Neural progenitor cell (in vitro differentiated cells): ENCODE data around the gene SLC25A45. TPM values are rescaled to one million over a fixed set of nuclear protein-coding genes. Genes with fewer than 3 reads are reported as not detected.

Experiments used
- DNase-seq: peaks from one replicate; pipeline ENCODE4 v3.0.0-alpha.2; 2016; ENCODE audit warnings: low spot score
- H2AFZ ChIP-seq: fragments of 200-600 bp; sonication (generic); replicated peaks from 2 replicates; pipeline ENCODE4 v1.6.1; 2016; ENCODE audit warnings: antibody characterized with exemption
- H3F3A ChIP-seq: fragments of 200-600 bp; sonication (generic); 2 replicates; pipeline ENCODE4 v1.6.1; 2016; ENCODE audit warnings: antibody characterized with exemption, low read depth
- H3K27ac ChIP-seq: fragments of 200-600 bp; sonication (generic); 2 replicates; pipeline ENCODE4 v1.5.1; 2016; ENCODE audit warnings: mild to moderate bottlenecking
- H3K27me3 ChIP-seq: fragments of 200-600 bp; sonication (generic); 2 replicates; pipeline ENCODE4 v1.6.1; 2016; ENCODE audit warnings: mild to moderate bottlenecking, moderate library complexity
- H3K36me3 ChIP-seq: fragments of 200-600 bp; sonication (generic); 2 replicates; pipeline ENCODE4 v1.5.1; 2016
- H3K4me1 ChIP-seq: fragments of 200-600 bp; sonication (generic); 2 replicates; pipeline ENCODE4 v1.6.1; 2016; ENCODE audit warnings: mixed run types
- H3K4me2 ChIP-seq: fragments of 200-600 bp; sonication (generic); 2 replicates; pipeline ENCODE4 v1.6.1; 2016
- H3K4me3 ChIP-seq: fragments of 200-600 bp; sonication (generic); 2 replicates; pipeline ENCODE4 v1.5.1; 2016
- H3K79me2 ChIP-seq: fragments of 200-600 bp; sonication (generic); 2 replicates; pipeline ENCODE4 v1.6.1; 2016; ENCODE audit warnings: low read depth
- H3K9ac ChIP-seq: fragments of 200-600 bp; sonication (generic); 2 replicates; pipeline ENCODE4 v1.6.1; 2016
- H3K9me3 ChIP-seq: fragments of 200-600 bp; sonication (generic); 2 replicates; pipeline ENCODE4 v1.5.1; 2016; ENCODE audit warnings: low read depth
- H4K20me1 ChIP-seq: fragments of 200-600 bp; sonication (generic); 2 replicates; pipeline ENCODE4 v1.6.1; 2016; ENCODE audit warnings: low read depth
- H3K27ac Mint-ChIP-seq: 3 replicates; pipeline ENCODE4 v1.8.0; 2021; ENCODE audit warnings: mixed read lengths
- H3K27me3 Mint-ChIP-seq: 2 replicates; pipeline ENCODE4 v1.8.0; 2022; ENCODE audit warnings: low read depth, mild to moderate bottlenecking, inconsistent platforms, moderate library complexity, mixed read lengths; ENCODE audit not compliant: insufficient read depth
- H3K36me3 Mint-ChIP-seq: 3 replicates; pipeline ENCODE4 v1.8.0; 2021; ENCODE audit warnings: mixed read lengths
- H3K4me1 Mint-ChIP-seq: 3 replicates; pipeline ENCODE4 v1.8.0; 2021; ENCODE audit warnings: mixed read lengths
- H3K4me3 Mint-ChIP-seq: 3 replicates; pipeline ENCODE4 v1.8.0; 2021; ENCODE audit warnings: mild to moderate bottlenecking, moderate library complexity, mixed read lengths
- H3K9me3 Mint-ChIP-seq: 3 replicates; pipeline ENCODE4 v1.8.0; 2020; ENCODE audit warnings: mixed read lengths
- EZH2 ChIP-seq: fragments of 200-600 bp; sonication (generic); IDR thresholded peaks from 2 replicates; pipeline ENCODE4 v1.6.1; 2017; ENCODE audit warnings: antibody characterized with exemption, mild to moderate bottlenecking, moderate library complexity
- EZH2phosphoT487 ChIP-seq: fragments of 200-600 bp; sonication (generic); IDR thresholded peaks from 2 replicates; pipeline ENCODE4 v1.6.1; 2017; ENCODE audit warnings: antibody characterized with exemption
- total RNA-seq: library from RNA; depleted of rRNA; stranded (reverse); fragments of >200 nt; gene quantifications from 2 replicates; pipeline ENCODE4 v1.2.3, GENCODE V29; 2015; ENCODE audit warnings: low replicate concordance
- TF ChIP-seq, protein P1 (sequence below): fragments of 200-600 bp; sonication (generic); IDR thresholded peaks from 2 replicates; pipeline ENCODE4 v1.5.1; 2017; ENCODE audit warnings: antibody characterized with exemption, mild to moderate bottlenecking

Gene SLC25A45
- total RNA-seq, 1 donor from 2014 or later: 0.47 TPM

- H3F3A ChIP-seq: peaks cover 10% of the 10 kb centered on the region
- no peaks in the 10 kb centered on the region for H3K36me3 ChIP-seq
- H3K4me3 ChIP-seq: no peak overlapping the region
- peak overlapping the region; percentile 7 for H3K4me3 Mint-ChIP-seq
- no peaks in the 10 kb centered on the region for H3K27me3 ChIP-seq
- peaks cover 11% of the 10 kb centered on the region for H3K27me3 Mint-ChIP-seq
- H3K27ac ChIP-seq: no peak overlapping the region
- peak overlapping the region; percentile 90 for H3K27ac Mint-ChIP-seq
- TF ChIP-seq, protein P1, sequence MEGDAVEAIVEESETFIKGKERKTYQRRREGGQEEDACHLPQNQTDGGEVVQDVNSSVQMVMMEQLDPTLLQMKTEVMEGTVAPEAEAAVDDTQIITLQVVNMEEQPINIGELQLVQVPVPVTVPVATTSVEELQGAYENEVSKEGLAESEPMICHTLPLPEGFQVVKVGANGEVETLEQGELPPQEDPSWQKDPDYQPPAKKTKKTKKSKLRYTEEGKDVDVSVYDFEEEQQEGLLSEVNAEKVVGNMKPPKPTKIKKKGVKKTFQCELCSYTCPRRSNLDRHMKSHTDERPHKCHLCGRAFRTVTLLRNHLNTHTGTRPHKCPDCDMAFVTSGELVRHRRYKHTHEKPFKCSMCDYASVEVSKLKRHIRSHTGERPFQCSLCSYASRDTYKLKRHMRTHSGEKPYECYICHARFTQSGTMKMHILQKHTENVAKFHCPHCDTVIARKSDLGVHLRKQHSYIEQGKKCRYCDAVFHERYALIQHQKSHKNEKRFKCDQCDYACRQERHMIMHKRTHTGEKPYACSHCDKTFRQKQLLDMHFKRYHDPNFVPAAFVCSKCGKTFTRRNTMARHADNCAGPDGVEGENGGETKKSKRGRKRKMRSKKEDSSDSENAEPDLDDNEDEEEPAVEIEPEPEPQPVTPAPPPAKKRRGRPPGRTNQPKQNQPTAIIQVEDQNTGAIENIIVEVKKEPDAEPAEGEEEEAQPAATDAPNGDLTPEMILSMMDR: no peak
- TF ChIP-seq EZH2 (no peak), EZH2phosphoT487 (no peak)
- no peaks in the 10 kb centered on the region for H3K9me3 Mint-ChIP-seq
- no peak for DNase-seq
- no peak overlapping the region for H2AFZ ChIP-seq
- H3K4me1 ChIP-seq: peaks cover 10% of the 10 kb centered on the region
- H3K4me2 ChIP-seq: no peak overlapping the region
- no peak overlapping the region for H3K9ac ChIP-seq
- H3K36me3 Mint-ChIP-seq: no peaks in the 10 kb centered on the region
- no peaks in the 10 kb centered on the region for H4K20me1 ChIP-seq
- H3K79me2 ChIP-seq: peaks cover 8% of the 10 kb centered on the region
- H3K9me3 ChIP-seq: no peaks in the 10 kb centered on the region
- peaks cover 32% of the 10 kb centered on the region for H3K4me1 Mint-ChIP-seq
These were observed 1.3 kb upstream of the SLC25A45 start for GRCh38 chr11:65383778-65384177.

DNA sequence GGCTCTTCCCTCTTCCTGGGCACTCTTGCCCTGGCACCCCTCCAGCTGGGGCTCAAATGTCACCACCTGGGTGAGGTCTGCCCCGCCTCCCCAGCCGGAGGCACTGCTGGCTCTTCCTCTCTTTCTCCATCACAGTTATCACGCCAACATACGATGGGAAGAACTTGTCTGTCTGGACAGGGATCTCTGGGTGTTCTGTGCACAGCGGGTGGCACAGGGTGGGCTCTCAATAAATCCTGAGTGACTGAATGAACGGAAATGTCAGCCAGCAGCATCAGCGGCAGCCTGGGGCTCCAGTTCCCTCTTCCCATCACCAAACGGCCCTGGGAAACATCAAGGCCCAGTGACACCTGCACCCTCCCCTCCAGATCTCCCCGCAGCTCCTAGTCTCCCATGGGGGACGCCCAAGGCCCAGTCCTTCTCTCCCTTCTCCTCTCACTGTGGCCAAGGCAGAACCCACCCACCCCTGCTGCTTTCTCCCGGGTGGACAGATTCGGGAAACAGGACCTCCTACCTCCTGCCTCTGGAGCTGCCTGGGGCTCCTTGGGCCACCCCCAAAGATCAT, 440 bp upstream of the SLC25A45 start:
- Histone ChIP-seq H3K27me3 (no peaks in the 10 kb centered on the region), H4K20me1 (no peaks in the 10 kb centered on the region), H3F3A (peaks cover 10% of the 10 kb centered on the region), H3K27ac (no peak overlapping the region), H3K4me2 (peak overlapping the region; percentile 21), H2AFZ (peak overlapping the region; percentile 69), H3K79me2 (peaks cover 8% of the 10 kb centered on the region), H3K4me3 (no peak overlapping the region), H3K9me3 (no peaks in the 10 kb centered on the region), H3K4me1 (peaks cover 10% of the 10 kb centered on the region), H3K36me3 (no peaks in the 10 kb centered on the region), H3K9ac (no peak overlapping the region)
- no peak for DNase-seq
- H3K9me3 Mint-ChIP-seq: no peaks in the 10 kb centered on the region
- TF ChIP-seq EZH2phosphoT487 (no peak), EZH2 (no peak)
- TF ChIP-seq, protein P1: no peak
- H3K4me3 Mint-ChIP-seq: peak overlapping the region; percentile 36
- H3K36me3 Mint-ChIP-seq: no peaks in the 10 kb centered on the region
- peaks cover 25% of the 10 kb centered on the region for H3K4me1 Mint-ChIP-seq
- H3K27me3 Mint-ChIP-seq: peaks cover 11% of the 10 kb centered on the region
- peak overlapping the region; percentile 81 for H3K27ac Mint-ChIP-seq

- Mint-ChIP-seq H3K36me3 (no peaks in the 10 kb centered on the region), H3K27me3 (peaks cover 13% of the 10 kb centered on the region), H3K27ac (no peak overlapping the region), H3K9me3 (no peaks in the 10 kb centered on the region), H3K4me3 (no peak overlapping the region), H3K4me1 (peaks cover 25% of the 10 kb centered on the region)
- Histone ChIP-seq H3K27ac (no peak overlapping the region), H3F3A (peaks cover 10% of the 10 kb centered on the region), H4K20me1 (no peaks in the 10 kb centered on the region), H3K4me2 (no peak overlapping the region), H3K4me3 (no peak overlapping the region), H3K9ac (no peak overlapping the region), H3K36me3 (no peaks in the 10 kb centered on the region), H3K4me1 (peaks cover 10% of the 10 kb centered on the region), H3K9me3 (no peaks in the 10 kb centered on the region), H2AFZ (peak overlapping the region; percentile 69), H3K27me3 (no peaks in the 10 kb centered on the region), H3K79me2 (peaks cover under 1% of the 10 kb centered on the region)
- no peak for TF ChIP-seq EZH2phosphoT487
- TF ChIP-seq, protein P1: no peak
- no peak for TF ChIP-seq EZH2
- DNase-seq: no peak
These were observed 772 bp downstream of the SLC25A45 start for GRCh38 chr11:65381716-65382032.
